Smooth muscle cell (in vitro differentiated cells): ENCODE measurements around the gene THOC7. TPM values are rescaled to one million over a fixed set of nuclear protein-coding genes. Genes with fewer than 3 reads are reported as not detected.
A peak's percentile ranks its signal among the peaks of the same experiment; 100 is the strongest.

Experiments
- DNase-seq: peaks from one replicate; lab custom pipeline; 2025; ENCODE audit not compliant: unreplicated experiment; lab: John Stamatoyannopoulos, UW
- H2AFZ ChIP-seq: fragments of 200-600 bp; sonication (generic); 2 replicates; pipeline ENCODE4 v1.6.0; 2016; ENCODE audit warnings: antibody characterized with exemption, low read depth, mild to moderate bottlenecking
- H3F3A ChIP-seq: fragments of 200-600 bp; sonication (generic); 2 replicates; pipeline ENCODE4 v1.6.0; 2017; ENCODE audit warnings: antibody characterized with exemption, low read depth
- H3K27ac ChIP-seq: fragments of 200-600 bp; sonication (generic); 2 replicates; pipeline ENCODE4 v1.5.1; 2016; ENCODE audit warnings: low read depth, mild to moderate bottlenecking
- H3K27me3 ChIP-seq: fragments of 200-600 bp; sonication (generic); 2 replicates; pipeline ENCODE4 v1.6.1; 2016; ENCODE audit warnings: low read depth, mild to moderate bottlenecking
- H3K36me3 ChIP-seq: fragments of 200-600 bp; sonication (generic); 2 replicates; pipeline ENCODE4 v1.5.1; 2016; ENCODE audit warnings: low read depth
- H3K4me1 ChIP-seq: fragments of 200-600 bp; sonication (generic); 2 replicates; pipeline ENCODE4 v1.5.1; 2016; ENCODE audit warnings: low read depth
- H3K4me2 ChIP-seq: fragments of 200-600 bp; sonication (generic); 2 replicates; pipeline ENCODE4 v1.6.0; 2016; ENCODE audit warnings: mild to moderate bottlenecking
- H3K4me3 ChIP-seq: fragments of 200-600 bp; sonication (generic); 2 replicates; pipeline ENCODE4 v1.5.1; 2016; ENCODE audit warnings: mild to moderate bottlenecking
- H3K79me2 ChIP-seq: fragments of 200-600 bp; sonication (generic); 2 replicates; pipeline ENCODE4 v1.6.0; 2016; ENCODE audit warnings: low read depth, mild to moderate bottlenecking
- H3K9ac ChIP-seq: fragments of 200-600 bp; sonication (generic); 2 replicates; pipeline ENCODE4 v1.6.0; 2016; ENCODE audit warnings: low read depth
- H3K9me3 ChIP-seq: fragments of 200-600 bp; sonication (generic); replicated peaks from 2 replicates; pipeline ENCODE4 v1.5.1; 2016; ENCODE audit warnings: low read depth
- H4K20me1 ChIP-seq: fragments of 200-600 bp; sonication (generic); 2 replicates; pipeline ENCODE4 v1.6.0; 2016; ENCODE audit warnings: low read depth
- CTCF ChIP-seq: fragments of 200-600 bp; sonication (generic); IDR thresholded peaks from 2 replicates; pipeline ENCODE4 v1.5.1; 2017; ENCODE audit warnings: borderline replicate concordance, mild to moderate bottlenecking, antibody characterized with exemption; ENCODE audit not compliant: insufficient read depth, poor library complexity, severe bottlenecking
- WGBS: methylation state at CpG from one replicate; pipeline ENCODE4 v1.1.7; 2016; ENCODE audit warnings: low lambda C conversion rate; 5-methylcytosine and 5-hydroxymethylcytosine counted together
- polyA plus RNA-seq: library from polyadenylated mRNA; unstranded; fragments of >200 nt; fragmentation: Nextera tagmentation; extraction: Ambion mirVana; gene quantifications from 2 replicates; pipeline ENCODE4 v1.2.1, GENCODE V29; 2016
- total RNA-seq: library from RNA; depleted of rRNA; stranded (reverse); fragments of >200 nt; gene quantifications from 2 replicates; pipeline ENCODE4 v1.2.3, GENCODE V29; 2014

THOC7 gene
- total and polyA plus RNA-seq, 2 experiments from 2014 or later = 57.3 to 59.9 TPM

- no peak for TF ChIP-seq CTCF
- Histone ChIP-seq H2AFZ (no peak overlapping the region), H3K36me3 (no peaks in the 10 kb centered on the region), H3K4me3 (no peak overlapping the region), H3F3A (peaks cover 4% of the 10 kb centered on the region), H3K27me3 (no peaks in the 10 kb centered on the region), H3K9ac (no peak overlapping the region), H3K4me2 (no peak overlapping the region), H3K79me2 (peaks cover 58% of the 10 kb centered on the region), H3K4me1 (peaks cover 10% of the 10 kb centered on the region), H4K20me1 (peaks cover 99% of the 10 kb centered on the region), H3K27ac (no peak overlapping the region), H3K9me3 (no peaks in the 10 kb centered on the region)
- DNase-seq = no peak
- WGBS = 52% methylated on average over 3 of the region's 3 CpGs
Observed at GRCh38 chr3:63877737-63878393, 14.3 kb upstream of the THOC7 start.

GRCh38 chr3:63876260-63876659, 12.7 kb upstream of the THOC7 start:
- no peaks in the 10 kb centered on the region for H3K27me3 ChIP-seq

GRCh38 chr3:63875510-63875909, 11.9 kb upstream of the THOC7 start:
- Histone ChIP-seq H3F3A (peaks cover 4% of the 10 kb centered on the region), H3K79me2 (peaks cover 63% of the 10 kb centered on the region), H3K36me3 (no peaks in the 10 kb centered on the region), H3K4me2 (no peak overlapping the region), H4K20me1 (peaks cover 99% of the 10 kb centered on the region), H3K9me3 (no peaks in the 10 kb centered on the region), H3K27ac (no peak overlapping the region), H3K27me3 (no peaks in the 10 kb centered on the region), H3K9ac (no peak overlapping the region), H3K4me3 (no peak overlapping the region), H3K4me1 (peaks cover 10% of the 10 kb centered on the region), H2AFZ (no peak overlapping the region)
- DNase-seq = no peak
- no peak for TF ChIP-seq CTCF
- 59% methylated on average over 2 of the region's 2 CpGs for WGBS

More at GRCh38 chr3:63876260-63876659, 12.7 kb upstream of the THOC7 start:
- peak overlapping the region; percentile 33 for H3K4me2 ChIP-seq
- no peak for DNase-seq
- no peak overlapping the region for H3K4me3 ChIP-seq
- H2AFZ ChIP-seq = no peak overlapping the region
- TF ChIP-seq CTCF = no peak
- H3K9ac ChIP-seq = no peak overlapping the region
- H3K9me3 ChIP-seq = no peaks in the 10 kb centered on the region
- H3K27ac ChIP-seq = no peak overlapping the region
- peaks cover 99% of the 10 kb centered on the region for H4K20me1 ChIP-seq
- H3K4me1 ChIP-seq = peaks cover 10% of the 10 kb centered on the region
- peaks cover 4% of the 10 kb centered on the region for H3F3A ChIP-seq
- WGBS = 35% methylated on average over 3 of the region's 3 CpGs
- H3K79me2 ChIP-seq = peaks cover 57% of the 10 kb centered on the region
- H3K36me3 ChIP-seq = no peaks in the 10 kb centered on the region

GRCh38 chr3:63874769-63875168, 11.2 kb upstream of the THOC7 start:
- no peak for DNase-seq
- peaks cover 4% of the 10 kb centered on the region for H3F3A ChIP-seq
- peaks cover 99% of the 10 kb centered on the region for H4K20me1 ChIP-seq
- no peaks in the 10 kb centered on the region for H3K9me3 ChIP-seq
- no peak for TF ChIP-seq CTCF
- peaks cover 63% of the 10 kb centered on the region for H3K79me2 ChIP-seq
- H3K27ac ChIP-seq = no peak overlapping the region
- no peak overlapping the region for H3K4me2 ChIP-seq
- no peak overlapping the region for H2AFZ ChIP-seq
- H3K4me1 ChIP-seq = peaks cover 10% of the 10 kb centered on the region
- H3K4me3 ChIP-seq = no peak overlapping the region
- H3K27me3 ChIP-seq = no peaks in the 10 kb centered on the region
- no peaks in the 10 kb centered on the region for H3K36me3 ChIP-seq
- WGBS = 84% methylated on average over 3 of the region's 3 CpGs
- H3K9ac ChIP-seq = no peak overlapping the region
